Middle frontal gyrus (tissue), 1 donor: ENCODE data around the gene DENND1A.
"Not testable (repeated sequence)": the region's sequence is repeated elsewhere in the genome, so short reads cannot be mapped to it uniquely, and the experiment has no call there.

Experiments used
- DNase-seq: peaks from one replicate; pipeline ENCODE4 v3.0.0-alpha.2; 2015; ENCODE audit warnings: low spot score; ENCODE audit errors: extremely low spot score

DENND1A gene, protein sequence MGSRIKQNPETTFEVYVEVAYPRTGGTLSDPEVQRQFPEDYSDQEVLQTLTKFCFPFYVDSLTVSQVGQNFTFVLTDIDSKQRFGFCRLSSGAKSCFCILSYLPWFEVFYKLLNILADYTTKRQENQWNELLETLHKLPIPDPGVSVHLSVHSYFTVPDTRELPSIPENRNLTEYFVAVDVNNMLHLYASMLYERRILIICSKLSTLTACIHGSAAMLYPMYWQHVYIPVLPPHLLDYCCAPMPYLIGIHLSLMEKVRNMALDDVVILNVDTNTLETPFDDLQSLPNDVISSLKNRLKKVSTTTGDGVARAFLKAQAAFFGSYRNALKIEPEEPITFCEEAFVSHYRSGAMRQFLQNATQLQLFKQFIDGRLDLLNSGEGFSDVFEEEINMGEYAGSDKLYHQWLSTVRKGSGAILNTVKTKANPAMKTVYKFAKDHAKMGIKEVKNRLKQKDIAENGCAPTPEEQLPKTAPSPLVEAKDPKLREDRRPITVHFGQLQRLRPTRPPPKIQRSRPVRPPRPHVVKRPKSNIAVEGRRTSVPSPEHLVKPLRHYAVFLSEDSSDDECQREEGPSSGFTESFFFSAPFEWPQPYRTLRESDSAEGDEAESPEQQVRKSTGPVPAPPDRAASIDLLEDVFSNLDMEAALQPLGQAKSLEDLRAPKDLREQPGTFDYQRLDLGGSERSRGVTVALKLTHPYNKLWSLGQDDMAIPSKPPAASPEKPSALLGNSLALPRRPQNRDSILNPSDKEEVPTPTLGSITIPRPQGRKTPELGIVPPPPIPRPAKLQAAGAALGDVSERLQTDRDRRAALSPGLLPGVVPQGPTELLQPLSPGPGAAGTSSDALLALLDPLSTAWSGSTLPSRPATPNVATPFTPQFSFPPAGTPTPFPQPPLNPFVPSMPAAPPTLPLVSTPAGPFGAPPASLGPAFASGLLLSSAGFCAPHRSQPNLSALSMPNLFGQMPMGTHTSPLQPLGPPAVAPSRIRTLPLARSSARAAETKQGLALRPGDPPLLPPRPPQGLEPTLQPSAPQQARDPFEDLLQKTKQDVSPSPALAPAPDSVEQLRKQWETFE

DNA sequence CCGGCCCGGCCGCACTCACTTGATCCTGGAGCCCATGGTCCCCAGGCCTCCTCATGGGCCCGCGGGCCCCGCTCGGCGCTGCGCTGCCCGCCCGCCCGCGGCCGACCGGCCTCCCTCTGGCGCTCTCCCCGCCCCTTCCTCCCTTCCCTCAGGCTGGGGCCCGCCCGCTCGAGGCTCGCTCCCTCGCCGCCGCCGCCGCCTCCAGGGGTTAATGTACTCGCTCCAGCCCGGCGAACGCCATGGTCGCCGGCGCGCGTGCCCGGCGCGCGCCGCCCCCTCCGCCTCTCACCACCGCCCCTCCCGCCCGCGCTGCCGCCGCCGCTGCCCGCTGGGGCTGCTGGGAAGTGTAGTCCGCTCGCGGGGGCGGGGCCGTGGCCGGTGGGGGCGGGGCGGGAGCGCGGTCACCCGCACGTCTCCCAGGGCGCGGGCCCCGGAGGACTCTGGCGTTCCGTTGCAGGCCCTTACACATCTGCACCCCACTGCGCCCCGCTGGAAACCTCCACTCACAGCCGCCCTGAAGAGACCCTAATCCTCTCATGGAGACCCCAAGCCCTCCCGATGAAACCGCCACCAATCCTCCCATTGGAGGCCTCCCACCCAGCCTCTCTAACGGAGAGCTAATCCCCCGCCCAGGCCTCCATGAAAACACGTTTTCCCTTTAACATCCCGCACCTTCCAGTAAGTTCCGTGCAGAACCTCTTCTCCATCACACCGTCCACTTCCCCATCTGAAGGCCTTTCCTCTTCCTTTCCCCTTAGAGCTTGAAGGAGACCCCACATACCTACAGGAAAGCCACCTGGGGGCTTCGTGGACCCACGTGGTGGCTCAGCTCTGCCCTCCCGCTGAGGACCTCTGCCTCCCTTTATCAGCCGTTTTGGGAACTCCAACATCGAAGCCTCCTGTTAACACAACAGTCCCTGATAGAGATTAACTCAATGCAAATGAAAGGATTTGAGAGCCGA is at the start of gene DENND1A:
Gene DENND1A, minus strand, starts transcription at position 257 of the 962 bp plus-strand sequence. Its CDS starts 221 bp downstream, at position 36.
- peak; percentile 53 for DNase-seq

DNA sequence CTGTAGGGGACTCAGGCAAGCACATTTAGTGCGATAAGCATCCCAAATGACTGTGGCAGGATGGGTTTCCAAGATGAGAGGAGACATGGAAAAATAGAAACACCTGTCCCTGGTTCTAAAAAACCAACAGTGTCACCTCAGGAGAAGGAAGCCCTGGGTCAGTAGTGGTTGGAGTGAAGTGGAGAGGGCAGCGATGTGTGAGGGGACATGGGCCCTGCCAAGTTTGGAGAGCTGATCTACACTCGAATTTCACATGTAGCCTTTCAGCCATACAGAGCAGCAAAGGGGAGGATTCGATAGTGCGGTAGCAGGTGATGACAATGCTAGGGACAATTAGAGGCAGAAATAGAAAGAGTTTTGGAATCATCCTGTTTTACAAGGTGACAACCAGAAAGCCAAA is 49.1 kb upstream of the DENND1A start:
- DNase-seq = no peak

DNA sequence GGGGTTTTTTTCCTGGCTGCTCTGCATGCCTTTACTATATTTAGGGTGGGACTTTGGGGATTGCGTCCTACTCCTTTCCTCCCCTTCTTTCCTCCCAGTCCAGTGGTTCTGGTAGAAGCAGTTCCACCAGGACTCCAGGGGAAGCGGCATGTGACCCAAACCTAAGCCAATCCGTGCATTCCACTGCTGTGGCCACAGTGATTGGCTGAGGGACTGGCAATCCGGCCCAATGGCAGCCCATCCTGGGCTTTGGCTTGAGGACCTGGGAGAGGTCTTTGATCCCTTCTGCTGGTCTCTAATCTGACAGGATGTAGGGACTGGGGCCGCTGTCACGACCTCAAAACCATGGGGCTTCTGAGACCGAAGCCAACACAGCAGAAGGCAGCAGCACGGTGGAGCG is 46.7 kb upstream of the DENND1A start:
- not testable (repeated sequence) for DNase-seq

- no peak for DNase-seq
Observed at GRCh38 chr9:123975871-123976270, 45.9 kb upstream of the DENND1A start.

DNA sequence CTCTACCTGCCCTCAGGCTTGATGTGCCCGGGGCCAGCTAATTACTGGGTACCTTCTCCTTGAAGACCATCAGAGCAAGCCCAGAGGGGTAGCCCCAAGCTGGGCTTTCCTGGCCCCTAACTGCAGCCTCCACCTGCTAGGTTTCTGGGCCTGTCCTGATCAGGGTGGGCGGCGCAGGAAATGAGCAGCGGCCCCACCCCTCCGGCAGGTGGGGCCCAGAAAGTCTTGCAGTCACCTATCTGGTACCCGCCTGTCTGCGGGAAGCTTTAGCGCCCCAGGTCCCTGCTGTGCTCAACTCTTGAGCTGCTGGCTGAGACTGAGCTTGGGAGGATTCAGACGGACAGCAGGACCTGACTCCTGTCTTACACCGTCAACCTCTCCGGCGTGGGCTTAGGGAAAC is 44.5 kb upstream of the DENND1A start:
- no peak for DNase-seq

DNA sequence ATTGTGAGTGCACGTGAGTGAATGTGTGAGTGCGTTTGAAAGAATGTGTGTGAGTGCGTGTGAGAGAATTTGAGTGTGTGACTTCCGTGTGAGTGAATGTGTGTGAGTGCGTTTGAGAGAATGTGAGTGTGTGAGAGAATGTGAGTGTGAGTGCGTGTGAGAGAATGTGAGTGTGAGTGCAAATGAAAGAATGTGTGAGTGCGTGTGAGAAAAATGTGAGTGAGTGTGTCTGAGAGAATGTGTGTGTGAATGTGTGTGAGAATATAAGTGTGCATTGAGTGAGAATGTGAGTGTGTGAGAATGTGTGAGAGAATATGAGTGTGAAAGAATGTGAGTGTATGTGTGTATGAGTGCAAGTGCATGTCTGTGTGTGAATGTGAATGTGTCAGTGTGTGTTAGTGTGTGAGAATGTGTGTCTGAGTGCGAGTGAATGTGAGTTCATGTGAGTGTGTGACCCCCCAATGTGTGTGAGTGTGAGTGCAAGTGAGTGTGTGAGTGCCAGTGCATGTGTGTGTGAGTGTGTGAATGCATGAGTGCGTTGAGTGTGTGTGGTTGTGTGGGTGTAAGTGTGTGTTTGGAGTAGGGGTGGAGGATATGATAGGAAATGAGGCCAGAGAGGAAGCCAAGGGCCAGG is 43.8 kb upstream of the DENND1A start:
- no peak for DNase-seq

GRCh38 chr9:123972618-123973017 is 42.7 kb upstream of the DENND1A start:
- DNase-seq = no peak

GRCh38 chr9:123967323-123967722 is 37.4 kb upstream of the DENND1A start:
- DNase-seq = no peak

GRCh38 chr9:123965801-123966686 is 36.1 kb upstream of the DENND1A start:
- no peak for DNase-seq

DNA sequence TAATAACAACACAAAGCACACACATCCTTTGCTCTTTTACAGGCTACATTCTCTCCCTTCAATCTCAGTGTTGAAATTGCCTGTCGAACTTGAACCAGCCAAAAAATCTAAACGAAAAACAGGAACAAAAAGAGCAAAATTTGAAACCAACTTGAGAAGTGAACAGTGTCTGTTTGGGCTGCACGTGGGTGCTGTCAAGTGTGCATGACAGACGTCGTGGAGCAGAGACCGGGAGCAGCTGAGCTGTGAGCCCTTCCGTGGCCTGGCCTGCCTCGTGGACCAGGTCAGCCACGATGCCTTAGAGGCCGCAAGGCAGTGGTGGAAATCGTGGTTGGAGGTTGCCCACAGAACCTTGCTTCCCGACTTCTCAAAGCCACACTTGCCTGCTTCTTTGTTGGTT is 34.8 kb upstream of the DENND1A start:
- no peak for DNase-seq

- no peak for DNase-seq
Observed at GRCh38 chr9:123960965-123961364, 31.0 kb upstream of the DENND1A start.

DNA sequence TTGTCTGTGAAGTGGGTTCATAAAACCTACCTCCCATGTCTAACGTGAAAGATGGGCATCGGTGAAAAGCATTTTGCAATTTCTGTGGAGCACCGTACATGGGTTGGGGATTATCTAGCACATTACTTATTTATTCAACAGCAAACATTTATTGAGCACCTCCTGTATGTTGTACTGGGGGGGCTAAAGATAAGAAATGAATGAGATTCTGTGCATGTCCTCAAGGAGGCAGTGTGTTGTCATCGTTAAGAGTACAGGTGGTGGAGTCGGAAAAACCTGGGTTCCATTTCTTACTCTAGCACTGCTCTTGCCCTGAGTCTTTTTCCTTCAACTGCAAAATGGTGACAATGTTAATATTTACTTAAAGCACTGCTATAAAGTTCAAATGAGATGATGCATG is 30.4 kb upstream of the DENND1A start:
- DNase-seq = no peak

- no peak for DNase-seq
Observed at GRCh38 chr9:123959787-123960186, 29.9 kb upstream of the DENND1A start.

DNA sequence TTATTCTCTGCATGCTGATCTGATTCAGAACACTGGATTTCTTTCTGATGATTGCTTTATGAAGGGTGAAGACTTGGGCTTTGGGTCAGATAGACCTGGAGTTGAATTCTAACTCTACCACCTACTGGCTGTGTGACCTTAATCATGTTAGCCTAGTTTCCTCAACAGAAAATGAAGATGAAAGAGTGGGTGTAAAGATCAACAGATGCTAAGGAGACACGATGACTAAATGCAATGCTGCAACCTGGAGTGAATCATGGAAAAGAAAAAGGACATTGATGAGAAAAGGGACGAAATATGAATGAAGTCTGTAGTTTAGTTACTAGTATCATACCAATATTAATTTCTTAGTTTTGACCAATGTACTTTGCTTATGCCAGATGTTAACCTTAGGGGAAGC is 27.8 kb upstream of the DENND1A start:
- no peak for DNase-seq

GRCh38 chr9:123957168-123957721 is 27.3 kb upstream of the DENND1A start:
- DNase-seq = no peak

DNA sequence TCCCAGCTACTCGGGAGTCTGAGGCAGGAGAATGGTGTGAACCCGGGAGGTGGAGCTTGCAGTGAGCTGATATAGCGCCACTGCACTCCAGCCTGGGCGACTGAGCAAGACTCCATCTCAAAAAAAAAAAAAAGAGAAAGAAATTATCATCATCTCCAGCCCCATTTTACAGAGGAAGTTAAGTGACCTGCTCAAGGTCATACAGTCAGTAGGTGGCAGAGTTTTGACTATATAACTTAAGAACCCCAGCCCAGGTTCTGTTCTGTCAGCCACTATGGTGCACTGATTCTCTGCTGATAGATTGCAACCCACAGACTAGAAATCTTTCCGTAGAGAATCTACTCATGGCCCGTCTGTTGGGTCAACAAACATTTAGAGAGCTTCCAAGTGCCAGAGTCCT is 25.7 kb upstream of the DENND1A start:
- DNase-seq = no peak

DNA sequence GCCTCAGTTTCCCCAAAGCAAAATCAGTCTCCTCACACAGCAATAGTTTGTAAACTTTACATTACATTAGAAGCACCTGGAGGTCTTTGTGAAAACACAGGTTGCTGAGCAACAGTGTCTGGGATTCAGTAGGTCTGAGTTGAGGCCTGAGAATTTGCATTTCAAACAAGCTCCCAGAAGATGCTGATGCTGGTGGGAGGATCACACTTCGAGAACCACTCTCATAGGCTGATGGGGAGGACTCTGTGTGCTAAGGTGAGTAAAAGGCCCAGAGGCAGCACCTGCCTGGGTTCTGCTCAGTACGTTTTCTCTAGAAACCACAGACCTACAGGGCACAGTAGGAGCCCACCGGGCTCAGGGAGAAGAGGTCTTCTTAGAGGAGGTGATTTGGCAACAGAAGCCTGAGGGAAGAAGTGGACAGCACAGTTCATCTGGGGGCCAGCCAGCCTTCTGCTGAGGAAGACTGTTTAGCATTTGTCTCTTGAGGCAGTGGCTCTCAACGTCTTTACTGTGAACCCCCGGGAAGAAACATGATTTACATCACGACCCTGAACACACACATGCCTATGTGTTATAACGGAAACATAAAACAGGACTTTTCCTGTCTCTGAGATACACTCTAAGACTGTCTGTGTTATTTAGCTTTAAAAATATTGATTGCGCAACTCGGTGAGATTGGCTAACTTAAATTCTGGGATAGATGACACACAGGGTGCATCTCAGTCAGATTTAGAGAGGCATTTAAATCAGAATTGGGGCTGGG is 24.8 kb upstream of the DENND1A start:
- no peak for DNase-seq
